Activated T-helper 2 cell treated with anti-CD3 and anti-CD28 coated beads, Interferon-gamma antibody, Interleukin-2, Interleukin-4, amounts not matched to agents 10 μg/mL and 5 μg/mL and 100 μg/mL, durations not matched to agents 14 hours and 24 hours and 36 hours (primary cell): Measurements from ENCODE around the gene NR2F2. TPM values are rescaled to one million over a fixed set of nuclear protein-coding genes. Genes with fewer than 3 reads are reported as not detected.
"Not testable (repeated sequence)": the region's sequence is repeated elsewhere in the genome, so short reads cannot be mapped to it uniquely, and the experiment has no call there.

Experiments
- DNase-seq: peaks from one replicate; pipeline ENCODE4 v3.0.0; 2021; ENCODE audit warnings: low spot score
- H3K27ac Mint-ChIP-seq: one replicate; pipeline ENCODE4 v1.8.0; 2021; ENCODE audit warnings: mixed read lengths
- H3K27me3 Mint-ChIP-seq: one replicate; pipeline ENCODE4 v1.8.0; 2021; ENCODE audit warnings: low read depth, mixed read lengths
- H3K36me3 Mint-ChIP-seq: one replicate; pipeline ENCODE4 v1.8.0; 2021; ENCODE audit warnings: low read depth, mixed read lengths
- H3K4me1 Mint-ChIP-seq: one replicate; pipeline ENCODE4 v1.8.0; 2021; ENCODE audit warnings: low read depth, mixed read lengths
- H3K4me3 Mint-ChIP-seq: one replicate; pipeline ENCODE4 v1.8.0; 2021; ENCODE audit warnings: low read depth, mild to moderate bottlenecking, moderate library complexity, mixed read lengths
- H3K9me3 Mint-ChIP-seq: one replicate; pipeline ENCODE4 v1.8.0; 2021; ENCODE audit warnings: mixed read lengths
- intact Hi-C: fragments of 100-400 bp; cut with micrococcal nuclease; formaldehyde crosslinking; loops from one replicate; pipeline ENCODE4 v1.15.1; 2023
- total RNA-seq: library from RNA; stranded (reverse); gene quantifications from 2 replicates; pipeline ENCODE4 v1.2.3, GENCODE V29; 2022

The NR2F2 gene
- total RNA-seq, 1 donor from 2014 or later: not detected

DNA sequence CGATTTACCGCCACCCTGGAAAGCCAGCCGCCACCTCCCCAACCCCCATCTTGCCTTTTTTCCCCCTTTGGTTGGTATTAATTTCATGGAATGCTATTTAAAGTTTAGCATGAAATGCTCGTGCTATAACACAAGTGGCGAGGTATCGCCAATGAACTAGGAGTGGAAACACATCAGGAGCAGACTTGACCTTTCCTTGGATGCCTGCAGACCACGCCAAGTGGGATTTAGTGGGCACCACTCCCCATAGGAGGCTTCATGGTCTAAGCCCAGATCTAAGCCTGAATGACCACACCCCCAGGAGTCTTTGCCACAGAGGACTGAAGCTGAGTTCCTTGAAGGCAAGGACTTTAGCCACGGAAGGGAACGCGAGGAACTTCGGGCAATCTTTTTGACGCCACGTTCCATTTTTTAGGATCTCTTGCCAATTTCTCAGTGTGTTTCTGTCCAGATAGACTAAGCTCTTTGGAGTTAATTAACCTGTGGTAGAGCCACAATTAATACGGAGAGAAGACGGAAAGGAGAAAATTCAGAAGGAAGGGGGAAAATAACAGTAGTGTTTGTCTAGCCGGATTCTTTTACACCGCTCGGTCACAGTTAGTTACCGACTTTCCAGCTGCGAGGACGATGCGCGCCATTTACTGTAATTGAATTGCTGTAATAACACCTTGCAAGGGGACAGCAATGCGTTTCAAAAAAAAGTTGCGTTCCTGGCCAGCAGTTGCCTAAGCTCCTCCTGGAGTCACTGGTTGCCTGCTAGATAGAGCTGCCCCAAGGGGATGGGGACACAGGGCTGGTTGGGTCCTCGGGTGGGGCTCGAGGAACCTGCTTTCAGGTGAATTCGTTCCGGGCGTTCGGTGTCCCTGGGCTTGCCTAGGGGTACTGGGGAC, 37.1 kb downstream of the NR2F2 start:
- H3K36me3 Mint-ChIP-seq: no peaks in the 10 kb centered on the region
- H3K9me3 Mint-ChIP-seq: no peaks in the 10 kb centered on the region
- H3K27me3 Mint-ChIP-seq: peaks cover 69% of the 10 kb centered on the region
- no peak overlapping the region for H3K27ac Mint-ChIP-seq
- DNase-seq: no peak
- H3K4me3 Mint-ChIP-seq: no peak overlapping the region
- intact Hi-C loops: loop anchor here (2.0 kb wide), 1 partner anchor 41 kb away; no protein-coding TSS in a partner anchor
- no peaks in the 10 kb centered on the region for H3K4me1 Mint-ChIP-seq

DNA sequence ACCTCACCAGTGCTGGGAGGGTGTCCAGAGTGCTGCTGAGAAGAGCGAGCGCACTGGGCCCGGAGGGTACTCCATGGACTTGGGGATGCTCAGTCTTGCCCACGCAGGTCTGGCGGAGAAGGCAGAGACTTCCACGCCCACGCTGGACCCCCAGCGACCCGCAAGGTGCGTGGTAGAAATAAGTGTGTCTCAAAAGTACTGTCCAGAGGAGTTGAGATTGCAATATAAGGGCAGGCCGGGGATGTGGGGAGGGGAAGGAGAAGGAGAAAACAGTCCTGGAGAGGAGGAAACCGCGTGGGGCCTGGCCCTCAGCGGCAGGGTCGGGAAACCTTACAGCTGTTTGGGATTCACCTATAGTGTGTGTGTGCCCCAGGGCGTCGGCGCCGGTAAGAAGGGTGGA, 38.9 kb downstream of the NR2F2 start:
- DNase-seq: no peak
- no peaks in the 10 kb centered on the region for H3K4me1 Mint-ChIP-seq
- H3K27me3 Mint-ChIP-seq: peaks cover 51% of the 10 kb centered on the region
- no peaks in the 10 kb centered on the region for H3K36me3 Mint-ChIP-seq
- H3K27ac Mint-ChIP-seq: no peak overlapping the region
- intact Hi-C loops: no loop called here
- no peaks in the 10 kb centered on the region for H3K9me3 Mint-ChIP-seq
- no peak overlapping the region for H3K4me3 Mint-ChIP-seq

GRCh38 chr15:96369825-96370621, 39.5 kb downstream of the NR2F2 start:
- no peaks in the 10 kb centered on the region for H3K36me3 Mint-ChIP-seq
- H3K27ac Mint-ChIP-seq: no peak overlapping the region
- no peak overlapping the region for H3K4me3 Mint-ChIP-seq
- no peaks in the 10 kb centered on the region for H3K4me1 Mint-ChIP-seq
- H3K27me3 Mint-ChIP-seq: peaks cover 47% of the 10 kb centered on the region
- no peak for DNase-seq
- intact Hi-C loops: no loop called here
- H3K9me3 Mint-ChIP-seq: no peaks in the 10 kb centered on the region

- Mint-ChIP-seq H3K27ac (no peak overlapping the region), H3K36me3 (no peaks in the 10 kb centered on the region), H3K9me3 (no peaks in the 10 kb centered on the region), H3K4me1 (no peaks in the 10 kb centered on the region), H3K27me3 (peaks cover 29% of the 10 kb centered on the region), H3K4me3 (no peak overlapping the region)
- no peak for DNase-seq
- intact Hi-C loops: no loop called here
Observed at GRCh38 chr15:96372554-96372953, 42.1 kb downstream of the NR2F2 start.

DNA sequence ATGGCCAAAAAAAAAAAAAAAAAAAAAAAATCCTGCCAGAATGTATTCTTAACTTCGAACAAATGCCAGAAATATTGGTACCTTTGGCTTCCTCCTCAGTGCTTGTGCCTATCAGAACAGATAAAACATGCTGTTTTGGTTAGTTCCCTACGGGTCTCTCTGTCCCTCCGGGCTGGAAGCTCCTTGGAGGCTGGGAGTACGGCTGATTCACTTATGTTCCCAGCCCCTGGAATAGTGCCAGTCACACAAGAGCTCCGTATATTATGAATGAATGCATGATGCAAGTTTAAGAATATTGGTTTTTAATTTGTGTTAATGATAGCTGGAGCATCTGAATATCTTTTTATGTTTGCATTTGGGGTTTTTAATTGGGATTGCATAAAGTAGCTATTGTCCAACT, 44.0 kb downstream of the NR2F2 start:
- H3K9me3 Mint-ChIP-seq: no peaks in the 10 kb centered on the region
- intact Hi-C loops: no loop called here
- DNase-seq: no peak
- H3K27me3 Mint-ChIP-seq: peaks cover 13% of the 10 kb centered on the region
- H3K4me3 Mint-ChIP-seq: no peak overlapping the region
- H3K27ac Mint-ChIP-seq: no peak overlapping the region
- H3K36me3 Mint-ChIP-seq: no peaks in the 10 kb centered on the region
- H3K4me1 Mint-ChIP-seq: no peaks in the 10 kb centered on the region

DNA sequence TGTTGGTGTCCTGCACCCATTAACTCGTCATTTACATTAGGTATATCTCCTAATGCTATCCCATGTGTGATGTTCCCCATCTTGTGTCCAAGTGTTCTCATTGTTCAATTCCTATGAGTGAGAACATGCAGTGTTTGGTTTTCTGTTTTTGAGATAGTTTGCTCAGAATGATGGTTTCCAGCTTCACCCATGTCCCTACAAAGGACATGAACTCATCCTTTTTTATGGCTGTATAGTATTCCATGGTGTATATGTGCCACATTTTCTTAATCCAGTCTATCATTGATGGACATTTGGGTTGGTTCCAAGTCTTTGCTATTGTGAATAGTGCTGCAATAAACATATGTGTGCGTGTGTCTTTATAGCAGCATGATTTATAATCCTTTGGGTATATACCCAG, 49.1 kb downstream of the NR2F2 start:
- H3K9me3 Mint-ChIP-seq, intact Hi-C loops, H3K36me3 Mint-ChIP-seq, DNase-seq, H3K27me3 Mint-ChIP-seq, H3K4me3 Mint-ChIP-seq, H3K27ac Mint-ChIP-seq, H3K4me1 Mint-ChIP-seq: not testable (repeated sequence)

GRCh38 chr15:96381463-96381862, 51.0 kb downstream of the NR2F2 start:
- Mint-ChIP-seq H3K4me3 (no peak overlapping the region), H3K4me1 (no peaks in the 10 kb centered on the region), H3K9me3 (no peaks in the 10 kb centered on the region), H3K27me3 (no peaks in the 10 kb centered on the region), H3K27ac (no peak overlapping the region), H3K36me3 (no peaks in the 10 kb centered on the region)
- no peak for DNase-seq
- intact Hi-C loops: no loop called here

DNA sequence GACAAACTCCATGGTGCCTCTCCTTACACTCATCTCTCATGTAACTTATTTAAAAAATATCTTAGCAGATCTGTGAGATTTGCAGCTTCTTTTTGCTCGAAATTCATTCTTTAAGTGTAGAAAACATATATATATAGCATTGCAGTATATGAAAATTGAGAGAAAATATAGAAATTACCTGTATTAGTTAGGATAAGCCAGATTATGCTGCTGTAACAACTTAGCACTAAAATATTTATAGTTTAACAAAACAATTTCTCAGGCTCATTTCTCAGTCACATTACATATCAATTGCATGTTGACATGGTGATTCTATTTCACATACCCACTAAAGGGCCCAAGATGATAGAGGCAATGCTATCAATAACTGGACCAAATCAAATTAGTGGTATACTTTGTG, 54.7 kb downstream of the NR2F2 start:
- no peaks in the 10 kb centered on the region for H3K9me3 Mint-ChIP-seq
- no peaks in the 10 kb centered on the region for H3K27me3 Mint-ChIP-seq

GRCh38 chr15:96388673-96389072, 58.2 kb downstream of the NR2F2 start:
- Mint-ChIP-seq H3K27ac (no peak overlapping the region), H3K4me3 (no peak overlapping the region), H3K9me3 (no peaks in the 10 kb centered on the region), H3K36me3 (no peaks in the 10 kb centered on the region), H3K27me3 (no peaks in the 10 kb centered on the region), H3K4me1 (no peaks in the 10 kb centered on the region)
- intact Hi-C loops: no loop called here
- DNase-seq: no peak

More for the DNA sequence above, 54.7 kb downstream of the NR2F2 start:
- Mint-ChIP-seq H3K4me3 (no peak overlapping the region), H3K4me1 (no peaks in the 10 kb centered on the region), H3K27ac (no peak overlapping the region), H3K36me3 (no peaks in the 10 kb centered on the region)
- no peak for DNase-seq
- intact Hi-C loops: no loop called here
